ENCODE measurements around the gene ABLIM2.

Gene ABLIM2

GRCh38 chr4:8203052-8203401 is 44.4 kb upstream of the ABLIM2 start:
- DNase-seq (ENCODE audit: low read depth) = no peak
- H3K4me3 ChIP-seq (ENCODE audit: low read length) = no peak overlapping the region
- no peak for TF ChIP-seq CTCF (conservative IDR thresholded peaks at IDR 0.05; ENCODE audit: low read length)

- DNase-seq (ENCODE audit: low read depth) = no peak
- no peak for TF ChIP-seq CTCF (conservative IDR thresholded peaks at IDR 0.05; ENCODE audit: low read length)
- no peak overlapping the region for H3K4me3 ChIP-seq (ENCODE audit: low read length)
Measured at GRCh38 chr4:8202108-8203051, 43.8 kb upstream of the ABLIM2 start.

DNA sequence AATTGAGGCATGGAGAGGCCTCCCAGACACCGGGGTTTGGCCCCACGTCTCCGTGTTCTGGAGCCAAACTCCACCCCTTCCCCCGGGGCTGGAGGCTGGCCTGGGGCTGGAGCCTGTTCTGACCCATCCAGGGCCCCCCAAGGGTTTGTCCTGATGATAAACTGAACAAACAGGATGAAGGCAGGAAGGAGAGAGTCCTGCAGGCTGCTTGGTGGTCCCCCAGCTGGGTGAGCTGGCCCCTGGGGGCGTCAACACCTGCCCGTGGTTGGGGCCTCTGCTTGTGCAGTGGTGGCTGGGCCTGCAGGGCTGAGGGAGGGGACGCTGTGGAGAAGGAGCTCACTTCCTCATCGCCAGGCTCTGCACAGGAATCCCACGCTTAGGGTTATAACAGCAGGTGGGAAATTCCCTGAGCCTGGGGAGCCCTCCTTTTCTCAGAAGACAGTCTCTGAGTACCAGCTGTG is 42.7 kb upstream of the ABLIM2 start:
- no peak overlapping the region for H3K4me3 ChIP-seq (ENCODE audit: low read length)
- no peak for TF ChIP-seq CTCF (conservative IDR thresholded peaks at IDR 0.05; ENCODE audit: low read length)
- DNase-seq (ENCODE audit: low read depth) = no peak

DNA sequence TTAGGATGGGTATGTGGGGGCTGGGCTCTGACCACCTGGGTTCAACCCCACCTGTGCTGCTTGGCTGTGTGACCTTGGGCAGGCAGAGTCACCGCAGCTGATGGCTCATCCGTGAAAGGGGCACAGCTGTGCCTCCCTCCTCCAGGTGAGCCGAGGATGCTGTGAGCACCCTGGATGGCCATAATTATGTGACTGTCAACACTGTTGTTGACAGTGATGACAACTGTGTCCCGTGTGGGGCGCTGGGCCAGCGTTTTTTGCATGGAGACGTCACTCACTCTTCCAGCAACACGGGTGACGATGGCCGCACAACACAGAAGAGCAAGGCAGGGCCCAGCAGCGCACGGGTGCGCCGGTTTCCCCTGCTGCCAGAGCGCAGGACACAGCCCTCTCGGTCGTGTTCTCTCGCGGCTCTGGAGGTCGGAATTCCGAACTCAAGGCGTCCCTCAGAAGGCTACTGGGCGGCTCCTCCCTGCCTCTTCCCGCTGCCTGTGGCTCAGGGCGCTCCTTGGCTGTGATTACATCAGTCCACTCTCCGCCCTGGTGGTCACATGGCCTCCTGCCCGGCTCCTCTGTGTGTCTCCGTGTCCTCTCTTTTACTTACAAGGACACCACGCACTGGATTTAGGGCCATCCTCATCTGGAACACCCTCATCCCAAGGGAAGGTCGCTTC is 41.8 kb upstream of the ABLIM2 start:
- no peak for TF ChIP-seq CTCF (conservative IDR thresholded peaks at IDR 0.05; ENCODE audit: low read length)
- DNase-seq (ENCODE audit: low read depth) = no peak
- H3K4me3 ChIP-seq (ENCODE audit: low read length) = no peak overlapping the region

DNA sequence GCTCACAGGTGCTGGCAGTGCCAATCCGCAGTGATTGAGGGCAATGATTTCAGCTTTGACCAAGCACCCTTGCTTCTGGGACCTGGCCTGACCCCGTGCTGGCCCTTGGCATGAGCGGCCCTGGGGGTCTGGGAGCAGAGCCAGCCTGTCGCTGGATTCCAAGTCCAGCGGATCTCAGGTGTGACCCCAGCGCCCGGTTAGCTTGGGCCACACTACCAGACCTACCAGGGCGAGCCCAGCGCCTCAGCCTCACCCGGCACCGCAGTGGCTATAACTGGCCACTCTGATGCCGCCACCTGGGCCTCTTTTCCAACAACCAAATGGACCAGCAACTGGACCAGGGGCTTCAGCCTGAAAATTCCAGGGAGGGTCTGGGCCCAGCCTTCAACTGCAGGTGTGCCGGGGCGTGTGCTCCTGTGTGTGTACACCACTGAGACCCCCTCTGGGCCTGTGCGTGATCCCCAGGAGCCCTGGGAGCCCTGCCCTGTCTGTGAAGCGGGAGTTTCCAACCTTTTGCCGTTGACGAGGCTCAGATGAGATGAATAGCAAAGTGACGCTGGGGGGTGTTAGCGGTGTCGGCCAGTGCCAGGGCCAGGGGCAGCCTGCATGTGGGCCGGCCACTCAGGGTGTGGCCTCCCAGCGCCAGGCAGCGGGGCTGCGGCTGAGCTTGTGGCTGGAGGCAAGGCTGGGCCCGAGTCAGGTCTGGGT is 41.1 kb upstream of the ABLIM2 start:
- H3K4me3 ChIP-seq (ENCODE audit: low read length) = no peak overlapping the region
- TF ChIP-seq CTCF (conservative IDR thresholded peaks at IDR 0.05; ENCODE audit: low read length) = no peak
- DNase-seq (ENCODE audit: low read depth) = no peak

DNA sequence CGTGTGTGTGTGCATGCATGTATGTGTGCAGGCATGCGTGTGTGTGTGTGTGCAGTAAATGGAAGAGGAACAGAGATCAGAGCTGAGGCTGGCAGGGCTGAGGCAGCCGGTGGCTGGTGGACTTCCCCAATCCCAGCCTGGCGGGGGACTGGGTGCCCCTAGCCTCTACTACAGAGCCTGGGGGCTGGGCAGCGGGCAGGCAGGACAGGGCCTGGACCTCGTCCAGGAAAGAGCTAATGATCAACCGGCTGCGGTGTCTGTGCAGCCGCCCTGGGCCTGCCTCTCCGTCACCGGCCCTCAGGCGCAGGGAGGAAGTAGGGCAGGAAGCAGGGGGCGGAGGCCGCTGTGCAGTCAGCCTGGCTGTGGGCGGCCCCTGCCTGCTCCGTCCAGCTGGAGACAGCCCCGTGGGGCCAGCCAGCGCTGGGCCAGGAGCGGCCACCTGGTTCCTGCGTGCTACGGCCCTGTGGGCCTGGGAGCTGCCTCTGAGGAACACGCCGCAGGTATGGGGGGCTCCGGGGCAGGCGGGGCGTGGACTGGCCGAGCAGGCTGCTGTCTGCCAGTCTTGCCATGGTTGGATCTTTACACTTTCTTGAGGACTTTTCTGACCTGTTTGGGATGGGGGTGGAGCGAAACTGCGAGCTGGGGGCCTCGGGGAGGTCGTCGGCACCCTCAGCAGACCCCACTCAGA is 40.4 kb upstream of the ABLIM2 start, which contains the start of gene SH3TC1:
Gene SH3TC1, plus strand, starts transcription at position 385 of the 688 bp plus-strand sequence. CDS start 5,905 bp downstream, outside the sequence.
- no peak for TF ChIP-seq CTCF (conservative IDR thresholded peaks at IDR 0.05; ENCODE audit: low read length)
- no peak within 1 kb of the TSS for H3K4me3 ChIP-seq (ENCODE audit: low read length)
- DNase-seq (ENCODE audit: low read depth) = peak; percentile 63

Data from AG10803 (cell line).